SKM-1 treated with dmso at 0.1 percent for 144 hours (cell line): Measurements from ENCODE around the gene KCNJ11.

Experiments
- DNase-seq: peaks from one replicate; lab custom pipeline; 2025; ENCODE audit not compliant: unreplicated experiment; lab: John Stamatoyannopoulos, UW

KCNJ11 gene

GRCh38 chr11:17410606-17411379, 22.3 kb upstream of the KCNJ11 start:
- DNase-seq = no peak

DNA sequence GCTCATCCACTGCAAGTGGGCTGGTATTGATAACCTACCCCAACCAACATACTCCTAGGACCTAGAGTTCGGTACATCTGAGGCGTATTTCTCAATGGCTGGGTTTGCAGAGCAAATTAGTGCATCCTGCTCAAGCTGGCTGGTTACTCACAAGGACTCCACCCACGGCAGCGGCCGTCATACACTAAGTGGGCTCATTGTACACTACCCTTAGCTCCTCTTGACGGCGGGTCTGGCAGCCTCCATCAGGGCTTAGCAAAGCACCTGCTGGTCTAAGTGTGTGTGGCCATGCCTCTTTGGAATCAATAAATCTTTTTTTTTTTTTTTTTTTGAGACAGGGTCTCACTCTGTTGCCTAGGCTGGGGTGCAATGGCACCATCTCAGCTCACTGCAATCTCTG, 20.2 kb upstream of the KCNJ11 start:
- DNase-seq = no peak

- no peak for DNase-seq
These were observed 19.6 kb upstream of the KCNJ11 start for GRCh38 chr11:17408026-17408425.

DNA sequence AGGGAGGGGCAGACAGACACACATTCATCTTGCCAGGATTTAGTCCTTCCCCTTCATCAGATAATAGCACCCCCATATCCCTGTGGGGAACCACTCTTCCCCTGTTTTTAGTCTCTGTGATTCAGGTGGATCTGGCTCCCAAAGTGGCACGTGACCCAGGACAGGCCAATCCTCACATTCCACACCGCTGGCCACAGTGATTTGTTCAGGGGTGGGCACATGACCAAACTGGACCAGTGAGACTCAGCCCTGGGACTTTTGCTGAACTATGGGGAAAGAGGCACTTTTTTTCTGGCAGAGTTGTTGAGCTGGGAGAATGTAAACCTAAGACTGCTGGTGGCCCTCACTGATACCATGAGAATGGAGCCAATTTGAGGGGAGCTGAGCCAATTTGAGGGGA, 19.1 kb upstream of the KCNJ11 start:
- no peak for DNase-seq

- no peak for DNase-seq
These were observed 18.3 kb upstream of the KCNJ11 start for GRCh38 chr11:17406818-17407149.

DNA sequence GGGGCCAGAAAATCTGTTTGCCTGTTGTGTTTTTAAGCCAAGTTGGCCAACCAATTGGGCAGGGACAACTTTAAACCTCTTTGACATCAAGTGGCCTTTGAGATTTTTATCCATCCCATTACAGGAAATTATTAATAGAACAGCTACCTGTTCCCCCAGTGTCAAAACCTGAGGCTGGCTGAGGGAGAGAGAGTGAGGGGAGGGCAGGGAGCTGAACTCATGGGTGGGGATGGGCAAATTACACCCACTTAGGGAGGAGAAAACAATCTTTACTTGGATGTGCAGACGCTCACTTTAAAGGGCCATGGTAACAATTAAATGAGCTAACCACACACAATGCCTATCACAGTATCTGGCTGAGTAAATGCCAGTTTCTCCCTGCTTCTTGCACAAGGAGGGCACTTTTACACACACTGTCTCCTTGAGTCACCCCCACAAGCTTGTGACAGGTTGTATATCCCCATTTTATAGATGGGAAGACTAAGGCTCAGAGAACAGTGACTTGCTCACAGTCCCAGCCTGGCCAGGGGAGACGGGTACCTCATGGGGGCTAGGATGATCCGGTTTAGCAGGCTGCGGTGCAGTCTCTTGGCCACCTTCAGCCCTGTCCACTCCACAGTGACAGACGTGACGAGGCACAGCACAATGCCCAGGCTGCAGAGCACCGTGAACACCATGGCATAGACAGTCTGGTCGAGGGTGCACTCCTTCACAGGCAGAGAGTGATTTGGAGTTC, 17.8 kb upstream of the KCNJ11 start:
- DNase-seq = no peak

GRCh38 chr11:17405232-17406005, 17.0 kb upstream of the KCNJ11 start:
- no peak for DNase-seq

DNA sequence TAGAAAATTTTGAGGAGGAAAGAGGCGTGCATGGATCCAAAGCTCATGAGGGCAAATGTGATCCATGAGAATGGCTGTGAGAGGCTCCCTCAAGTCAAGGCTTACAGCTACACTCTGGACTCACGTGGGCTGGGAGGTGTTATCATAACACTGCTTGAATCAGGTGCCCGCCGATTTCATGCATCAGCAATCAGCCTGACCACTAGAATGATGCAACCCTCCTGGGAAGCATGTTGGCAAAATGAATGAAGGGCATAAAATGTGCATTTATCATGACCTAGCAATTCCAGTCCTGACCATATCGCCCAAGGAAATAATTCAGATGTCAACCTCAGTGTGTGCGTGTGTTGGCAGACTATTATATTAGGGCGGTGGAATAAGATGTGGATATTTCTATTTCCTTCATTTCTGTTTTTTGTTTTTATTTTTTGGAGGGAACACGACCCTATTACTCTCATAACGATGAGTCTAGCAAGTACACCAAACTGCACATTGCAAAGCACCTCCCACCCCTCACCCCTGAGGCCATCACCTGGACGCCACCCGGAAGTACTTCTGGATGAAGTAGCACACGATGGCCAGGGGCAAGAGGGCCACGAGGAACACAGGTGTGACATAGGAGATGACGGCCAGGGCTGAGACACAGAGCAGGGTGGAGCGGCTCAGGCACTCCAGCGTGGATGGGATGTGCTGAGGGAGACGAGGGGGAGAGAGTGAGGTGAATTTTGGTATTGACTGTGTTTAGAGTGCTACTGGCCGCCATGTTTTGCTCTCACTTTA, 15.7 kb upstream of the KCNJ11 start:
- no peak for DNase-seq

- no peak for DNase-seq
These were observed 14.0 kb upstream of the KCNJ11 start for GRCh38 chr11:17402486-17402885.

GRCh38 chr11:17401841-17402240, 13.4 kb upstream of the KCNJ11 start:
- no peak for DNase-seq

DNA sequence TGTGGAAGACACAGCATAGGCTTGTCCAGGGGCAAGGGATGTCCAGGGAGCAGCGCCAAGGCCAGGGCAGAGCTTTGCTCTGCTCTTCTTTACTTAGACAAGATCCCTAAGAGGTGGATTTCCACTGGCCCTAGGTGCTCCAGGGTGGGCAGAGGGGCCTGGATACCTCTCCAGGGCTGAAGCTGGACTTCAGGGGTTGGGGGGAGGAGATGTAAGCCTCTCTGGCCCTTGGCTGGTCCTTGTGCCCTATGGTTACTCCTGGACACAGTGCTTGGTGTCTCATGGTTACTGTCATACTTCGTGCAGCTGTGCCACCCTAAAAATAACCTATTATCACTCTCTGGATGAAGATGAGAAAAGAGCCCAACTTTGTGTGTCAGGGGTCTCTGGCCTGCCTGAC, 12.9 kb upstream of the KCNJ11 start:
- no peak for DNase-seq

- DNase-seq = no peak
These were observed 11.8 kb upstream of the KCNJ11 start for GRCh38 chr11:17400048-17400775.

DNA sequence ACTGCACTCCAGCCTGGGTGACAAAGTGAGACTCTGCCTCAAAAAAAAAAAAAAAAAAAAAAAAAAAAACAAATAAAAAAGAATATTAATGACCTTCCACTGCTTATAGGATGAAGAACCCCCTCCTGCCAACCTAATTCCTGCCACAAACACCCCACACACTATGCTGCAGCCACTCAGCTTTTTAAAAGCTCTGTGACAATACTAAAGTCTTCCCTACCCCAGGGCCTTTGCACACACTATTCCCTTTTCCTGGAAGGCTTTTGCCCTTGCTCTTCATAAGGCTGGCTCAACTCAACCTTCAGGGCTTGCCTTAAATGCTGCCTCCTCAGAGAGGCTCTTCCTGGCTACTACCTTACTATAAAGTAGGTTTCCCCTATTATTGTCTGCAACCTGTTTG, 10.8 kb upstream of the KCNJ11 start:
- DNase-seq = no peak

DNA sequence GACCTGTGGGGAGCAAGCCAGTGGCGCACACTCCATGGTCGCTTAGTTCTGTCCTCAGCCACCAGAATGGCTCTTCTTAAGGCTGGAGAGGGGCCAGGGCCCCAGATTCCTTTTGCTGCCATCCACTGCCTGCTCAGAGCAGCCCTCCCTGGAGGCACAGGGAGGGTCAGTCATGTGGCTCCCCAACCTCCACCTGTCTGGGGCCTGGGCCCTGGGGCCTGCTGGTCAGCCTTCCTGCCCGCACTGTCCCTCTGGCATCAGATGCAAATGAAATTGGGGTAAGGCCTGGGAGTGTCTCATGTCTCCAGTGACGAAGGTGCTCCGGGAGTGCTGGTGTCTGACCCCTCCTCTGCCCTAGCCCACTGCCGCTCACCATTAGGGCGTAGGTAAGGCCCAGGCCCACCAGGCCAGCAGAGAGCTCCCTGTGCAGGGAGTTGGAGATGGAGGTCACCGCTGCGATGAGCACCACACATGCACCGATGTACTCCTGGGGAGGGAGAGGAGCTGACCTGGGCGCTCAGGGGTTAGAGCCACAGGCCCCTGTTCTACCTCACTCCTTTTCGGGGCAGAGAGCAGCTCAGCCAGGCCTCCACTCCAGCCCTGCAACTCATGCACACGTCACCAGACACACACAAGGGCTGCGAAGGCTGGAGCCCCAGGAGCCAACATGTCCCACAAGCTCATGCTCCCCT, 9.0 kb upstream of the KCNJ11 start:
- DNase-seq = no peak

GRCh38 chr11:17396598-17397310, 8.3 kb upstream of the KCNJ11 start:
- DNase-seq = no peak

- DNase-seq = no peak
These were observed 7.5 kb upstream of the KCNJ11 start for GRCh38 chr11:17395978-17396377.

DNA sequence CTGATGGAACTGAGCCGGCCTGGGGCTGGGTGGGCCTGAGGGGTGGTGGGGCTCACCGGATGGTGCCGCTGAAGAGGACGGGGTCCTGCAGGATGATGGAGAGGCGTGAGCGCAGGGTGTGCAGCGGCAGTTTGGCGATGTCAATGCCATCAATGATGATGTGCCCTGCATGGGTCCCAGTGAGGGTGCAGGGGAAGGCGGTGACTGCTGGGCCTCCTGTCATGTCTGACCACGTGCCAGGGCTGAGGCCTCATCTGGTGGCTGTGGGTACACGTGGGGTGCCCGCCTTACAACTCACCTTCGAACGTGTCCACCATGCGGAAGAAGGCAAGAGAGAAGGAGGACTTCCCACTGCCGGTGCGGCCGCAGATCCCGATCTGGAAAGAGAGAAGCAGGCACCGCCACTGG, 7.1 kb upstream of the KCNJ11 start:
- peak; percentile 2 for DNase-seq

- DNase-seq = no peak
These were observed 6.4 kb upstream of the KCNJ11 start for GRCh38 chr11:17394743-17395390.

GRCh38 chr11:17393472-17393871, 5.0 kb upstream of the KCNJ11 start:
- no peak for DNase-seq
